ENCODE data around the gene WDFY3. TPM values are rescaled to one million over a fixed set of nuclear protein-coding genes. Genes with fewer than 3 reads are reported as not detected.
A peak's percentile ranks its signal among the peaks of the same experiment; 100 is the strongest.

WDFY3 gene
- polyA plus RNA-seq, 3 donors: 47.8 to 60.8 (median 53.4) TPM

GRCh38 chr4:84917086-84917821 is 49.2 kb downstream of the WDFY3 start:
- DNase-seq (ENCODE audit: extremely low read depth in 1 of 11, low read depth in 9 of 11, low spot score in 4 of 11): no peak

- DNase-seq (ENCODE audit: extremely low read depth in 1 of 11, low read depth in 9 of 11, low spot score in 4 of 11): no peak
Measured at GRCh38 chr4:84916227-84916626, 50.3 kb downstream of the WDFY3 start.

GRCh38 chr4:84915396-84915780 is 51.1 kb downstream of the WDFY3 start:
- DNase-seq (ENCODE audit: extremely low read depth in 1 of 11, low read depth in 9 of 11, low spot score in 4 of 11): no peak

- no peak for DNase-seq (ENCODE audit: extremely low read depth in 1 of 11, low read depth in 9 of 11, low spot score in 4 of 11)
Measured at GRCh38 chr4:84914686-84915395, 51.6 kb downstream of the WDFY3 start.

GRCh38 chr4:84913176-84913575 is 53.3 kb downstream of the WDFY3 start:
- DNase-seq (ENCODE audit: extremely low read depth in 1 of 11, low read depth in 9 of 11, low spot score in 4 of 11): no peak

- no peak for DNase-seq (ENCODE audit: extremely low read depth in 1 of 11, low read depth in 9 of 11, low spot score in 4 of 11)
Measured at GRCh38 chr4:84912741-84913140, 53.7 kb downstream of the WDFY3 start.

- DNase-seq (ENCODE audit: extremely low read depth in 1 of 11, low read depth in 9 of 11, low spot score in 4 of 11): no peak
Measured at GRCh38 chr4:84908876-84909275, 57.6 kb downstream of the WDFY3 start.

- DNase-seq (ENCODE audit: extremely low read depth in 1 of 11, low read depth in 9 of 11, low spot score in 4 of 11): no peak
Measured at GRCh38 chr4:84907145-84907544, 59.3 kb downstream of the WDFY3 start.

GRCh38 chr4:84905646-84906045 is 60.8 kb downstream of the WDFY3 start:
- no peak for DNase-seq (ENCODE audit: extremely low read depth in 1 of 11, low read depth in 9 of 11, low spot score in 4 of 11)

- no peak for DNase-seq (ENCODE audit: extremely low read depth in 1 of 11, low read depth in 9 of 11, low spot score in 4 of 11)
Measured at GRCh38 chr4:84901740-84902281, 64.7 kb downstream of the WDFY3 start.

- DNase-seq (ENCODE audit: extremely low read depth in 1 of 11, low read depth in 9 of 11, low spot score in 4 of 11): no peak
Measured at GRCh38 chr4:84901173-84901572, 65.3 kb downstream of the WDFY3 start.

- no peak for DNase-seq (ENCODE audit: extremely low read depth in 1 of 11, low read depth in 9 of 11, low spot score in 4 of 11)
Measured at GRCh38 chr4:84899616-84900015, 66.9 kb downstream of the WDFY3 start.

GRCh38 chr4:84897516-84897915 is 69.0 kb downstream of the WDFY3 start:
- DNase-seq (ENCODE audit: extremely low read depth in 1 of 11, low read depth in 9 of 11, low spot score in 4 of 11): no peak

GRCh38 chr4:84895283-84895682 is 71.2 kb downstream of the WDFY3 start:
- DNase-seq (ENCODE audit: extremely low read depth in 1 of 11, low read depth in 9 of 11, low spot score in 4 of 11): no peak

GRCh38 chr4:84894621-84895020 is 71.9 kb downstream of the WDFY3 start:
- DNase-seq (ENCODE audit: extremely low read depth in 1 of 11, low read depth in 9 of 11, low spot score in 4 of 11): peak in 6 of 11 donors; percentile 6 to 48 (median 12)

- DNase-seq (ENCODE audit: extremely low read depth in 1 of 11, low read depth in 9 of 11, low spot score in 4 of 11): no peak
Measured at GRCh38 chr4:84892950-84893349, 73.5 kb downstream of the WDFY3 start.

- DNase-seq (ENCODE audit: extremely low read depth in 1 of 11, low read depth in 9 of 11, low spot score in 4 of 11): no peak
Measured at GRCh38 chr4:84887824-84888223, 78.7 kb downstream of the WDFY3 start.

- no peak for DNase-seq (ENCODE audit: extremely low read depth in 1 of 11, low read depth in 9 of 11, low spot score in 4 of 11)
Measured at GRCh38 chr4:84879651-84880200, 86.8 kb downstream of the WDFY3 start.

- DNase-seq (ENCODE audit: extremely low read depth in 1 of 11, low read depth in 9 of 11, low spot score in 4 of 11): no peak
Measured at GRCh38 chr4:84878546-84878945, 87.9 kb downstream of the WDFY3 start.

- no peak for DNase-seq (ENCODE audit: extremely low read depth in 1 of 11, low read depth in 9 of 11, low spot score in 4 of 11)
Measured at GRCh38 chr4:84878090-84878489, 88.4 kb downstream of the WDFY3 start.
